GM12878 (cell line): Measurements from ENCODE around the gene MCM9. TPM values are rescaled to one million over a fixed set of nuclear protein-coding genes. Genes with fewer than 3 reads are reported as not detected.

Experiments
- ATAC-seq: fragments of 200-7000 bp; cut with Tn5 transposase; 3 replicates; pipeline ENCODE4 v1.9.1; 2020; ENCODE audit warnings: mild to moderate bottlenecking, moderate library complexity
- BruUV-seq: library from RNA; stranded (reverse); fragments of 400-500 nt; replicated peaks from 2 replicates; lab custom pipeline; 2021; lab: Mats Ljungman, UMichigan
- CTCF ChIA-PET: fragments of 300-600 bp; sonication (Branson Sonifier 250); formaldehyde crosslinking; extraction: SDS; loops from one replicate; lab custom pipeline; 2021; ENCODE audit warnings: inconsistent platforms; lab: Yijun Ruan, JAX
- POLR2A ChIA-PET: fragments of 350-600 bp; formaldehyde crosslinking; extraction: SDS; loops from one replicate; lab custom pipeline; 2021; ENCODE audit warnings: inconsistent platforms; lab: Charles Lee
- RAD21 ChIA-PET: fragments of 300-600 bp; sonication (Branson Sonifier 250); formaldehyde crosslinking; loops from one replicate; lab custom pipeline; 2023; ENCODE audit warnings: antibody characterized with exemption; ENCODE audit not compliant: unreplicated experiment; lab: Charles Lee
- SMC1A ChIA-PET: fragments of 300-600 bp; sonication (Branson Sonifier 250); formaldehyde crosslinking; loops from one replicate; lab custom pipeline; 2023; ENCODE audit not compliant: unreplicated experiment, uncharacterized antibody; lab: Charles Lee
- DNase-seq: peaks from one replicate; pipeline ENCODE4 v3.0.0-alpha.2; 2011; ENCODE audit warnings: low read depth, low spot score
- FAIRE-seq: peaks from 3 replicates; lab custom pipeline; 2011; peaks lifted over from hg19 to GRCh38; lab: Jason Lieb, UNC
- H2AFZ ChIP-seq: 2 replicates; pipeline ENCODE4 v1.6.0; 2011; ENCODE audit warnings: low read depth, low read length, control low read depth; ENCODE audit not compliant: control insufficient read depth
- H3K27ac ChIP-seq: 2 replicates; pipeline ENCODE4 v1.5.1; 2011; ENCODE audit warnings: control low read depth; ENCODE audit not compliant: control insufficient read depth, insufficient read depth
- H3K27me3 ChIP-seq, 2 experiments: replicated peaks in 1 of 2; 2 replicates each; pipeline versions ENCODE4 v1.6.0 to v1.6.1; 2011; ENCODE audit warnings: low read length in 1 of 2; ENCODE audit not compliant: control insufficient read depth in 2 of 2, insufficient read depth in 2 of 2
- H3K36me3 ChIP-seq, 2 experiments: 2 replicates each; pipeline ENCODE4 v1.5.1; 2011; ENCODE audit warnings: low read length in 1 of 2; ENCODE audit not compliant: control insufficient read depth in 2 of 2, insufficient read depth in 2 of 2
- H3K4me1 ChIP-seq: 2 replicates; pipeline ENCODE4 v1.6.1; 2011; ENCODE audit warnings: mild to moderate bottlenecking, low read length, moderate library complexity, mixed read lengths; ENCODE audit not compliant: control insufficient read depth, insufficient read depth
- H3K4me2 ChIP-seq: 2 replicates; pipeline ENCODE4 v1.6.0; 2011; ENCODE audit warnings: control low read depth; ENCODE audit not compliant: control insufficient read depth, insufficient read depth
- H3K4me3 ChIP-seq: fragments of 200-600 bp; sonication (generic); 2 replicates; pipeline ENCODE4 v1.5.1; 2016
- H3K79me2 ChIP-seq: 2 replicates; pipeline ENCODE4 v1.6.0; 2011; ENCODE audit warnings: low read length; ENCODE audit not compliant: control insufficient read depth, insufficient read depth
- H3K9ac ChIP-seq: 2 replicates; pipeline ENCODE4 v1.8.0; 2011; ENCODE audit warnings: low read length, control low read depth, mixed read lengths; ENCODE audit not compliant: control insufficient read depth, insufficient read depth
- H3K9me3 ChIP-seq: replicated peaks from 3 replicates; pipeline ENCODE4 v1.5.1; 2011; ENCODE audit warnings: mild to moderate bottlenecking, low read length; ENCODE audit not compliant: control insufficient read depth, insufficient read depth
- H4K20me1 ChIP-seq: 2 replicates; pipeline ENCODE4 v1.6.0; 2011; ENCODE audit not compliant: control insufficient read depth, insufficient read depth
- BMI1 ChIP-seq: fragments of 450-650 bp; IDR thresholded peaks from 2 replicates; pipeline ENCODE4 v1.6.1; 2016; ENCODE audit warnings: mild to moderate bottlenecking, moderate library complexity, borderline replicate concordance
- CEBPB ChIP-seq, 2 experiments: fragments of 150-350 bp in 1 of 2; IDR thresholded peaks; 2 replicates each; pipeline ENCODE4 v1.6.1; 2012 to 2014; ENCODE audit warnings: low read depth in 2 of 2, low read length in 2 of 2, borderline replicate concordance in 1 of 2, inconsistent platforms in 1 of 2
- EED ChIP-seq: sonication (generic); IDR thresholded peaks from 2 replicates; pipeline ENCODE4 v1.6.1; 2016; ENCODE audit warnings: antibody characterized with exemption, low read depth
- EP300 ChIP-seq, 2 experiments: fragments of 150-350 bp in 1 of 2; IDR thresholded peaks; 2 replicates each; pipeline ENCODE4 v1.6.1; 2011 to 2012; ENCODE audit warnings: low read depth in 2 of 2, low read length in 2 of 2, borderline replicate concordance in 1 of 2, improper control_type of control experiment in 1 of 2, inconsistent platforms in 1 of 2; ENCODE audit not compliant: control insufficient read depth in 1 of 2
- EZH2 ChIP-seq: IDR thresholded peaks from 2 replicates; pipeline ENCODE4 v1.6.1; 2012; ENCODE audit warnings: low read depth, mild to moderate bottlenecking, control low read depth, inconsistent platforms, low read length, borderline replicate concordance; ENCODE audit not compliant: control insufficient read depth
- FOXK2 ChIP-seq: fragments of 450-650 bp; IDR thresholded peaks from 2 replicates; pipeline ENCODE4 v1.6.1; 2017; ENCODE audit warnings: mild to moderate bottlenecking, moderate library complexity
- HDAC2 ChIP-seq: fragments of 200-600 bp; sonication (generic); IDR thresholded peaks from 2 replicates; pipeline ENCODE4 v1.6.1; 2017
- IRF3 ChIP-seq: fragments of 450-650 bp; IDR thresholded peaks from 2 replicates; pipeline ENCODE4 v1.6.1; 2014; ENCODE audit warnings: mild to moderate bottlenecking
- PBX3 ChIP-seq: IDR thresholded peaks from 2 replicates; pipeline ENCODE4 v1.6.1; 2011; ENCODE audit warnings: mild to moderate bottlenecking, low read depth, low read length, moderate library complexity; ENCODE audit not compliant: insufficient replicate concordance
- POLR2A ChIP-seq: IDR thresholded peaks from 2 replicates; pipeline ENCODE4 v1.6.1; 2011; ENCODE audit warnings: low read depth, mild to moderate bottlenecking, low read length
- SKIL ChIP-seq: fragments of 450-650 bp; IDR thresholded peaks from 2 replicates; pipeline ENCODE4 v1.6.1; 2017; ENCODE audit warnings: mild to moderate bottlenecking, low read depth, inconsistent platforms; ENCODE audit not compliant: poor library complexity, severe bottlenecking
- SPI1 ChIP-seq: IDR thresholded peaks from 2 replicates; pipeline ENCODE4 v1.6.1; 2011; ENCODE audit warnings: low read depth, mild to moderate bottlenecking, low read length, moderate library complexity, borderline replicate concordance; ENCODE audit not compliant: insufficient read depth
- SUZ12 ChIP-seq: fragments of 200-600 bp; sonication (generic); IDR thresholded peaks from one replicate; pipeline ENCODE4 v1.6.1; 2018; ENCODE audit warnings: antibody characterized with exemption, mild to moderate bottlenecking; ENCODE audit not compliant: unreplicated experiment
- ZNF274 ChIP-seq: IDR thresholded peaks from one replicate; pipeline ENCODE4 v1.8.0; 2011; ENCODE audit not compliant: insufficient read length, insufficient read depth
- ZSCAN29 ChIP-seq: fragments of 450-650 bp; IDR thresholded peaks from 2 replicates; pipeline ENCODE4 v1.6.1; 2017; ENCODE audit warnings: mild to moderate bottlenecking, moderate library complexity
- WGBS: methylation state at CpG from one replicate; pipeline ENCODE4 v1.1.6; 2016; ENCODE audit warnings: low lambda C conversion rate; ENCODE audit not compliant: insufficient replicate concordance, insufficient coverage; ENCODE audit errors: missing lambda C conversion rate; 5-methylcytosine and 5-hydroxymethylcytosine counted together
- in situ Hi-C: fragments of 300-500 bp; cut with MboI; formaldehyde crosslinking; loops from 9 replicates; pipeline ENCODE4 v1.14.3; 2018; ENCODE audit warnings: mixed read lengths
- intact Hi-C: fragments of 100-400 bp; cut with micrococcal nuclease; formaldehyde crosslinking; loops from one replicate; pipeline ENCODE4 v1.14.2; 2022; ENCODE audit not compliant: unreplicated experiment
- polyA plus RNA-seq, 11 experiments: library from polyadenylated mRNA; depleted of rRNA in 4 of 11; unstranded in 6 of 11; stranded (reverse) in 5 of 11; fragments of >200 nt; fragmentation: Nextera tagmentation in 4 of 11; fragmentation: Illumina TruSeq in 1 of 11; extraction: Ambion mirVana in 4 of 11; extraction: Trizol in 1 of 11; gene quantifications; 1 replicate in 1 of 11; 2 replicates in 10 of 11; pipeline versions ENCODE4 v1.2.1 to v1.2.3, GENCODE V29; 2011 to 2016; ENCODE audit warnings: inconsistent platforms in 2 of 11, missing spikeins in 2 of 11, low read depth in 1 of 11
- total RNA-seq, 4 experiments: library from RNA; depleted of rRNA in 3 of 4; stranded (reverse); fragments of >200 nt in 3 of 4; fragmentation: Illumina TruSeq in 1 of 4; extraction: Trizol in 1 of 4; gene quantifications; 2 replicates each; pipeline versions ENCODE4 v1.2.1 to v1.2.3, GENCODE V29; 2013 to 2021
- TF ChIP-seq, protein P1 (sequence below): fragments of 450-650 bp; IDR thresholded peaks from 2 replicates; pipeline ENCODE4 v1.6.1; 2018; ENCODE audit warnings: borderline replicate concordance, mild to moderate bottlenecking; ENCODE audit not compliant: partially characterized antibody

Gene MCM9
- total and polyA plus RNA-seq, 10 of the 15 experiments (the other 5 are each of a cell fraction or from before 2014, with no cell fraction given): 3.4 to 18.5 (median 9.7) TPM

GRCh38 chr6:118974790-118975189, 39.8 kb upstream of the MCM9 start:
- POLR2A ChIA-PET: no interaction called here
- TF ChIP-seq IRF3 (no peak), SKIL (no peak), POLR2A (no peak), EED (no peak), EP300 (IDR thresholded peaks at IDR 0.05; ENCODE audit: borderline replicate concordance in 1 of 2, control insufficient read depth in 1 of 2, low read depth in 2 of 2, low read length in 2 of 2) (no peak), ZNF274 (no peak), ZSCAN29 (no peak), CEBPB (IDR thresholded peaks at IDR 0.05; ENCODE audit: borderline replicate concordance in 1 of 2, low read depth in 2 of 2, low read length in 2 of 2) (no peak), EZH2 (no peak), HDAC2 (no peak), SUZ12 (no peak), PBX3 (no peak), BMI1 (no peak), FOXK2 (no peak), SPI1 (no peak)
- TF ChIP-seq, protein P1, sequence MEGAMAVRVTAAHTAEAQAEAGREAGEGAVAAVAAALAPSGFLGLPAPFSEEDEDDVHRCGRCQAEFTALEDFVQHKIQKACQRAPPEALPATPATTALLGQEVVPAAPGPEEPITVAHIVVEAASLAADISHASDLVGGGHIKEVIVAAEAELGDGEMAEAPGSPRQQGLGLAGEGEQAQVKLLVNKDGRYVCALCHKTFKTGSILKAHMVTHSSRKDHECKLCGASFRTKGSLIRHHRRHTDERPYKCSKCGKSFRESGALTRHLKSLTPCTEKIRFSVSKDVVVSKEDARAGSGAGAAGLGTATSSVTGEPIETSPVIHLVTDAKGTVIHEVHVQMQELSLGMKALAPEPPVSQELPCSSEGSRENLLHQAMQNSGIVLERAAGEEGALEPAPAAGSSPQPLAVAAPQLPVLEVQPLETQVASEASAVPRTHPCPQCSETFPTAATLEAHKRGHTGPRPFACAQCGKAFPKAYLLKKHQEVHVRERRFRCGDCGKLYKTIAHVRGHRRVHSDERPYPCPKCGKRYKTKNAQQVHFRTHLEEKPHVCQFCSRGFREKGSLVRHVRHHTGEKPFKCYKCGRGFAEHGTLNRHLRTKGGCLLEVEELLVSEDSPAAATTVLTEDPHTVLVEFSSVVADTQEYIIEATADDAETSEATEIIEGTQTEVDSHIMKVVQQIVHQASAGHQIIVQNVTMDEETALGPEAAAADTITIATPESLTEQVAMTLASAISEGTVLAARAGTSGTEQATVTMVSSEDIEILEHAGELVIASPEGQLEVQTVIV: no peak

More at GRCh38 chr6:118974790-118975189, 39.8 kb upstream of the MCM9 start:
- FAIRE-seq (no peak), DNase-seq (no peak), ATAC-seq (no peak)
- Histone ChIP-seq H4K20me1 (no peaks in the 10 kb centered on the region), H3K27ac (no peak overlapping the region), H2AFZ (no peak overlapping the region), H3K27me3 (no peaks in the 10 kb centered on the region), H3K79me2 (no peaks in the 10 kb centered on the region), H3K9me3 (no peaks in the 10 kb centered on the region), H3K4me2 (no peak overlapping the region), H3K36me3 (no peaks in the 10 kb centered on the region), H3K4me1 (no peaks in the 10 kb centered on the region), H3K9ac (no peak overlapping the region), H3K4me3 (no peak overlapping the region)
- WGBS: 43% methylated on average over 1 of the region's 1 CpG
- ChIA-PET SMC1A (interaction anchor here (0.8 kb wide), 1 partner anchor 55 kb away, joined by 3 read pairs; no protein-coding TSS in a partner anchor), CTCF (interaction anchor here (1.0 kb wide), 1 partner anchor 12 kb away, joined by 4 read pairs; no protein-coding TSS in a partner anchor), RAD21 (no interaction called here)
- in situ Hi-C loops (loop anchor here (25.0 kb wide), 1 partner anchor 138 kb away; no protein-coding TSS in a partner anchor), intact Hi-C loops (no loop called here)
- BruUV-seq: no TSS peak
